GM13977 (cell line): Measurements from ENCODE around the gene SPG7.
"Not testable (repeated sequence)": the region's sequence is repeated elsewhere in the genome, so short reads cannot be mapped to it uniquely, and the experiment has no call there.

Experiments
- DNase-seq: peaks from one replicate; pipeline ENCODE4 v3.0.0; 2012; ENCODE audit warnings: low spot score
- CTCF ChIP-seq: IDR thresholded peaks from 2 replicates; pipeline ENCODE4 v1.5.1; 2012; ENCODE audit warnings: mild to moderate bottlenecking, control low read depth; ENCODE audit not compliant: insufficient read depth; ENCODE audit errors: extremely low read depth, missing control alignments
- in situ Hi-C: fragments of 300-500 bp; cut with MboI; formaldehyde crosslinking; loops from one replicate; pipeline ENCODE4 v1.12.0; 2022; ENCODE audit warnings: low sequenced_read_pairs, low pct_unique_long_range_greater_than_20kb, mixed read lengths, inconsistent platforms; ENCODE audit not compliant: unreplicated experiment

SPG7 gene

GRCh38 chr16:89567656-89568594 is 59.7 kb downstream of the SPG7 start:
- TF ChIP-seq CTCF: no peak
- DNase-seq: no peak
- in situ Hi-C loops: no loop called here

GRCh38 chr16:89569506-89570341 is 61.5 kb downstream of the SPG7 start:
- in situ Hi-C loops: no loop called here
- no peak for TF ChIP-seq CTCF
- no peak for DNase-seq

DNA sequence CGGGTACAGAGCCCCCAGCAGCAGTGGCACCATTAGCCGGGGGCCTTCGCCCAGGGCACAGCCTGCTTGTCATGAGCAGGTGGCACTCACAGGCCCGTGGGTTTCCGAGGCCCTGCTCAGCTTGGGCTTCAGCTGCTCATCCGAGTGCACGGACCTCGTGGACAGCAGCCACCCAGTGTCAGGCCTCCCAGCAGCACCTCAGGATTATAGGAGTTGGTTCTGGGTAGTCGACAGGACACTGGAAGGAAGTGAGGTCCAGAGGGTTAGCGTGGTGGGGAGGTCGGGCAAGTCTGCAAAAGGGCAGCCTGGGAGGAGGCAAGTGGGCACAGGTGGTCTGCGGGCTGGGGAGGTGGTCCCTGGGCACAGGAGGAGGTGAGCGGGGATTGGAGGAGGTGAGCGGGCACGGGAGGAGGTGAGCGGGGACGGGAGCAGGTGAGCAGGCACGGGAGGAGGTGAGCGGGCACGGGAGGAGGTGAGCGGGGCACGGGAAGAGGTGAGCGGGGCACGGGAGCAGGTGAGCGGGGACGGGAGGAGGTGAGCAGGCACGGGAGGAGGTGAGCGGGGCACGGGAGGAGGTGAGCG is 62.2 kb downstream of the SPG7 start:
- no peak for TF ChIP-seq CTCF
- DNase-seq: no peak
- in situ Hi-C loops: no loop called here

DNA sequence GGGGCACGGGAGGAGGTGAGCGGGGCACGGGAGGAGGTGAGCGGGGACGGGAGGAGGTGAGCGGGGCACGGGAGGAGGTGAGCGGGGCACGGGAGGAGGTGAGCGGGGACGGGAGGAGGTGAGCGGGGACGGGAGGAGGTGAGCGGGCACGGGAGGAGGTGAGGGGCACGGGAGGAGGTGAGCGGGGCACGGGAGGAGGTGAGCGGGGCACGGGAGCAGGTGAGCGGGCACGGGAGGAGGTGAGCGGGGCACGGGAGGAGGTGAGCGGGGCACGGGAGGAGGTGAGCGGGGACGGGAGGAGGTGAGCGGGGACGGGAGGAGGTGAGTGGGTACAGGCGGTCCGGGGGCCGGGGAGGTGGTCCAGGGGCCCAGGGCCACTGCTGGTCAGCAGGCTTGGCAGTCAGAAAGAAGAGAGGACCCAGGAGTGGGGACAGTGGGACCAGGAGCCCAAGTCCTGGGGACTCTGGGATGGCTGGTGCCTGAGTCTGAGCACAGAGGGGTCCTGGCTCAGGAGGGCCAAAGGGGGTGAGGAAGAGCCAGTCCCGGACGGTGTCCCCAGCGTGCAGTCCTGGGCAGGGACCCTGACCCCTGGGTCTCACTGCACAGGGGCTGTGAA is 62.9 kb downstream of the SPG7 start:
- DNase-seq, in situ Hi-C loops: not testable (repeated sequence)

DNA sequence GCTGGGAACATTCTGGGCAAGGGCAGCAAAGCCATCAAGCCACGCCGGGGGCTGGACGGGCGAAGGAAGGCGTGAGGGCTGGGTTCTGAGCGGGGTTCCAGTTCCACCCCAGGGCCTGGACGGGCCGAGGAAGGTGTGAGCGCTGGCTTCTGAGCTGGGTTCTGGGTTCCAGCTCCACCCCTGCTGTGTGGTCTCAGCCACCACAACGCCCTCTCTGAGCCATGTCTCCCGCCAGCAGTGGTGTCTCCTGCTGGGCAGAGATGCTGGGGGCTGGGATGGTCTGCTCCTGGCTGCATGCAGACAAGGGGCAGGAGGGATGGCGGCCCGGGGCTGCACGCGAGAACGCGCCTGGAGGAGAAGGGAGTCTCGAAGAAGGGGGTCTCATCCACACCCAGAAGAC is 63.4 kb downstream of the SPG7 start:
- in situ Hi-C loops: no loop called here
- DNase-seq: no peak

DNA sequence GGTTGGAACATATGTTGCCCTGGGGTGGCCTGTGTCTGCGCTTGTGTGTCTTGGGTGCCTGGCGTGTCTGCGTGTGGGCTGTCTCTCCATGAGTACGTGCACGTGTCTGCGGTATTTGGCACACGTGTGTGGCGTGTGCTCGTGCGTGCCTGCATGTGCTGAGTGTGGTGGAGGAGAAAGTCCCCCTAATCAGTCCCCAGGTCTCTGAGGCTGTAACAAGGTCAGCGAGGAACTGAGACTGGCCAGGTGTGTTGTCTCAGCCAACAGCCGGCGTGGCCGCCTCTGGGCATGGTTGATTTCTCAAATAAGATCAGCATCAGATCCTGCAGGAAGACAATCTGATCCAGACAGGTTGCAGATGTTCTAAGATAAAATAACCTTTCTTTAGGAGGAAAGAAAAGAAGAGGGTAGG is 63.9 kb downstream of the SPG7 start:
- no peak for DNase-seq
- in situ Hi-C loops: no loop called here
- no peak for TF ChIP-seq CTCF

More for the DNA sequence above, 63.4 kb downstream of the SPG7 start:
- no peak for TF ChIP-seq CTCF
